Eye (tissue), 1 donor: ENCODE measurements around the gene CRYBG3.
A peak's percentile ranks its signal among the peaks of the same experiment; 100 is the strongest.

Experiments
- DNase-seq: peaks from one replicate; pipeline ENCODE4 v3.0.0-alpha.2; 2015

CRYBG3 gene

GRCh38 chr3:97839944-97840343 lies 18.1 kb downstream of the CRYBG3 start:
- no peak for DNase-seq

GRCh38 chr3:97841304-97841703 lies 19.5 kb downstream of the CRYBG3 start:
- no peak for DNase-seq

GRCh38 chr3:97841956-97842355 lies 20.1 kb downstream of the CRYBG3 start:
- no peak for DNase-seq

- DNase-seq: no peak
Observed at GRCh38 chr3:97848779-97849178, 27.0 kb downstream of the CRYBG3 start.

GRCh38 chr3:97857401-97857800 lies 35.6 kb downstream of the CRYBG3 start:
- DNase-seq: no peak

- no peak for DNase-seq
Observed at GRCh38 chr3:97860364-97860763, 38.6 kb downstream of the CRYBG3 start.

GRCh38 chr3:97862582-97862981 lies 40.8 kb downstream of the CRYBG3 start:
- no peak for DNase-seq

GRCh38 chr3:97863031-97863430 lies 41.2 kb downstream of the CRYBG3 start:
- DNase-seq: no peak

GRCh38 chr3:97863775-97864174 lies 42.0 kb downstream of the CRYBG3 start:
- DNase-seq: no peak

GRCh38 chr3:97871186-97871585 lies 49.4 kb downstream of the CRYBG3 start:
- peak; percentile 33 for DNase-seq

- peak; percentile 39 for DNase-seq
Observed at GRCh38 chr3:97871801-97872524, 50.2 kb downstream of the CRYBG3 start.

- DNase-seq: no peak
Observed at GRCh38 chr3:97872525-97873042, 50.8 kb downstream of the CRYBG3 start.

GRCh38 chr3:97880267-97880666 lies 58.5 kb downstream of the CRYBG3 start:
- no peak for DNase-seq

- peak; percentile 20 for DNase-seq
Observed at GRCh38 chr3:97882975-97883598, 61.3 kb downstream of the CRYBG3 start.

GRCh38 chr3:97883736-97884135 lies 61.9 kb downstream of the CRYBG3 start:
- DNase-seq: no peak

GRCh38 chr3:97884586-97885123 lies 62.8 kb downstream of the CRYBG3 start:
- no peak for DNase-seq

GRCh38 chr3:97885931-97886824 lies 64.4 kb downstream of the CRYBG3 start:
- peak; percentile 33 for DNase-seq

GRCh38 chr3:97889814-97890213 lies 68.0 kb downstream of the CRYBG3 start:
- DNase-seq: no peak

GRCh38 chr3:97892852-97893251 lies 71.0 kb downstream of the CRYBG3 start:
- no peak for DNase-seq

GRCh38 chr3:97895216-97895615 lies 73.4 kb downstream of the CRYBG3 start:
- DNase-seq: no peak

GRCh38 chr3:97896129-97896528 lies 74.3 kb downstream of the CRYBG3 start:
- DNase-seq: no peak

- DNase-seq: no peak
Observed at GRCh38 chr3:97896547-97896946, 74.7 kb downstream of the CRYBG3 start.

- DNase-seq: no peak
Observed at GRCh38 chr3:97899331-97899730, 77.5 kb downstream of the CRYBG3 start.
